HG02973 (cell line): ENCODE measurements around the gene FKBP5.
"Not testable (repeated sequence)": the region's sequence is repeated elsewhere in the genome, so short reads cannot be mapped to it uniquely, and the experiment has no call there.

Experiments used
- ATAC-seq: cut with Tn5 transposase; IDR thresholded peaks from one replicate; pipeline ENCODE4 v1.9.1; 2021; ENCODE audit warnings: moderate library complexity; ENCODE audit not compliant: unreplicated experiment

FKBP5 gene

DNA sequence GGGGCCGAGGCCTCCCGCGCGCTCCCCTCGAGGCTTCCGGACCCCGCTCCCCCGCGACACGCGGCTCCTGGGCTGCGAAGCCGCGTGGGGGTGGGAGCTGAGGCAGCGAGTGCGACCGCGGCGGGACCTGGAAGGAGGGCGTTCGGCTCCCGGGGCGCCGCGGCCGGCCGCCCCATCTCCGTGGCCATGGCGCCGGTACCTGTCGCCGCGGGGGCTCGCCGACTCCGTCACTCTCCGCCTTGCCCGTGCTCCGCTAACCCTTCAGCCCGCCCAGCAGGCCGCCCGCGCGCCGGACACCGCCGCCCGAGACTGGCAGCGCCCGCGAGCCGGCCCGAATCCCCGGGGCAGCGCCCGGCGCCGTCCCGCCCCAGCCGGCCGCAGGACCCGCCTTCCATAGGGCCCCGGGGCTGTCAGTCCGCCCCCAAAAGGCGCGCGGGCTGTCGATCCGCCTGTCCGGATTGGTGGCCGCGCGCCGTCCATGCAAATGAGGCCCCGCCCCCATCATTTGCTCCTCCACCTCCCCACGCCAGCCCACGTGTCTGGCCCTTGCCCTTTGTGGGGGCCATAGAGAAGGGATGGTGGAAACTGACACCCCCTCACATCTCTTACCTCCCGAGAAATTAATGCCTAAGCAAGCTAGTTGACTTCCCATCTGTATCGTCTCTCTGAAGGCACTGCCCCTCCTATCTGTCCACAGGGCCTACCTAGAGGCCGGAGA lies at the start of gene FKBP5:
TSS of gene FKBP5 (minus strand) at position 311 of the 718 bp plus-strand sequence. CDS start 46,091 bp downstream, outside the sequence.
- ATAC-seq, result peak; percentile 78

DNA sequence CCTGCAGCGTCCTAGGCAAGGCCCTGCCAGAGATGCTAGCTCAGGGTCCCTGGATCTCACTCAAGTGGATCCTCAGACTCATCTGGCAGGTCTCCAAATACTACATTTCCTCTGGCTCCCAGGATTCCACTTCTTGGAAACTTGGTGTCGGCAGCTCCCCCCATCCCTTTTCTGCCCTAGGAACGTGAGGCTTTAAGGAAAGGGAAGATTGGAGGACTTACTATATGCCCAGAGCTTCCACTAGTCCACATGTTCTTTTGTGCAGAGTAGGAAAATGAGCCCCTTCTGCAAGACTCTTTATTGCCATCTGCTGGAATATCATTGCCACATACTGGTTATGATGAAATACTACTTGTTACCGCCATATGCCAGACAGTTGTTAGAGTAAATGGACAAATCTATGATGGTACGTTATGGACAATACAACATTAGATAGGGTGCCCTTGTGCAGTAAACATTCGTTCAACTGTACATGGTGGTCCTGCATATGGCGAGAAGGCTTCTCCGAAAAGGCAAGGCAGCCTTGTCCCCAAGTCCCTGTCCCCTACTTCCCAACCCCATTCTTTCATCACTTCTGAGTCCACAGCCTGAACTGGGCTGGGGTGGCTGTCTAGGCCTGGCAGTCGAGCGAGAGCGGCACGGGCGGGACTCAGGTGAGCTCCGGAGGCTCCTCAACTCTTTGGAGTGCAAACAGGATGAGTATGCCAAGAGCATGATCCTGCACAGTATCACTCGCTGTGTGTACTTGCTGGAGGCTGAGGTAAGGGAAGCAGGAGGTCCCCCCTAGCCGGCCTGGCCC lies 48.9 kb upstream of the FKBP5 start:
- ATAC-seq, result peak; percentile 55

DNA sequence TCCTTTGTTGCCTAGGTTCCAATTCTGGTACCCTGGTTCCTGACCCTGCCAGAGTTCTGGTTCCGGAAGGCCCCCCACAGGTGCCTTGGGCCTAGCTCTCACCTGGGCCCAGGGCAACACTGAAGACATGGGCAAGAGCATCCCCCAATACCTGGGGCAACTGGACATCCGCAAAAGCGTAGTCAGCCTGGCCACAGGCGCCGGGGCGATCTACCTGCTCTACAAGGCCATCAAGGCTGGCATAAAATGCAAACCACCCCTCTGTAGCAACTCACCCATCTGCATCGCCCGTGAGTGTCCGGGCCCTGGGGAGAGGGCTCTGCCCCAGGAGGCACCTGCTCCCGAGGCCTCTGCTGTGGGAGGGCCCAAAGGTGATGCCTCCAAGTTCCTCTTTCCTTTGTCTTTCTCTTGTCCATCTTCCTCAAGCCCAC lies 48.3 kb upstream of the FKBP5 start, which contains the start of gene ARMC12:
TSS of gene ARMC12 (plus strand) at position 51 of the 431 bp plus-strand sequence. CDS start at position 128, 77 bp downstream.
- no peak for ATAC-seq

DNA sequence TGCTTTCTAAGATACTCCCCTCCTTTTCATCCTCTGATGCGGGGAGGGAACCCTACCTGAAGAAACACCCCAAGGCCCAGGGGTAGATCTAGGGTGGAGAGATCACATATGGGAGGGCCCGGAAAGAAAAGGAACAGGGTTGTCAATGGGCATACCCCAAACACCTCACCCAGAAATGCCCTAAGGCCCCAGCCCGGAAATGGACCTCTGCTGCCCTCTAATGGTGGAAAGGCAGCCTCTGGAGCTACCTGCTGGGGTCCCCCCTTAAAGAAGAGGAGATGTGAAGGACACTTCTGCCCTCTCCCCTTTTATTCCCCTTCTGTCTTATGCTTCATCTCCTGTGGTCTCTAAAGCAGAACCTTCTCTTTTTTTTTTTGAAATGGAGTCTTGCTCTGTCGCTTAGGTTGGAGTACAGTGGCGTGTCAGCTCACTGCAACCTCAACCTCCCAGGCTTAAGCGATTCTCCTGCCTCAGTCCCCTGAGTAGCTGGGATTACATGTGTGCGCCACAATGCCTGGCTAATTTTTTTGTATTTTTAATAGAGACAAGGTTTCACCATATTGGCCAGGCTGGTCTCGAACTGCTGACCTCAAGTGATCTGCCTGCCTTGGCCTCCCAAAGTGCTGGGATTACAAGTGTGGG lies 47.7 kb upstream of the FKBP5 start:
- no peak for ATAC-seq

DNA sequence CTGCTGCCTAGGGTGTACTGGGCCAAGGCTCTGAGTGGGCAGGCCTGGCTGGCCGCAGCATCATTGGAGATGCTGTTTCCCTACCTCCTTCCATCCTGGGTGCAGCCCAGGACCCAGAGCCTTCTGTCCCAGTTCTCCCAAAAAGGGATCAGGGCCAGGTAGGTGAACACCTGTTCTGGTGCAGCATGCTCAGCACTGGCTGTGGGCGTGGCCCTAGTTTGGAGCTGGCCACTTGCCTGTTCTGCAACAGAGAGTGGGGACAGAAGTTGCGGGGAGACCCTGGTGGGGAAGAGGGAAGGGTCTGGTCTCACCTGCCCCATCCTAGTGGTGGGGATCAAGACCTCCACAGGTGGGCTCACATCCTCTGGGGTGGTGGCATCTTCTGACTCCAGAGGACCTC lies 46.7 kb upstream of the FKBP5 start:
- no peak for ATAC-seq

DNA sequence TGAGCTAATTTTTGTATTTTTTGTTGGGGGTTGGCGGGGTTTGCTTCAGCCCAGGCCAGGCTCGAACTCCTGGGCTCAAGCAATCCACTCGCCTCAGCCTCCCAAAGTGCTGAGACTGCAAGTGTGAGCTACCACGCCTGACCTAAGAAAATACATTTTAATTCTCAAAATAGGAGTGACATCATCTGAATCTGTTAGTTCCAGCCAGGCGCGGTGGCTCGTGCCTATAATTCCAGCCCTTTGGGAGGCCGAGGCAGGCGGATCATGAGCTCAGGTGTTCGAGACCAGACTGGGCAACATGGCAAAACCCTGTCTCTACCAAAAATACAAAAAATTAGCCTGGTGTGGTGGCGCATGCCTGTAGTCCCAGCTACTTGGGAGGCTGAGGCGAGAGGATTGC lies 45.6 kb upstream of the FKBP5 start:
- ATAC-seq, result not testable (repeated sequence)

DNA sequence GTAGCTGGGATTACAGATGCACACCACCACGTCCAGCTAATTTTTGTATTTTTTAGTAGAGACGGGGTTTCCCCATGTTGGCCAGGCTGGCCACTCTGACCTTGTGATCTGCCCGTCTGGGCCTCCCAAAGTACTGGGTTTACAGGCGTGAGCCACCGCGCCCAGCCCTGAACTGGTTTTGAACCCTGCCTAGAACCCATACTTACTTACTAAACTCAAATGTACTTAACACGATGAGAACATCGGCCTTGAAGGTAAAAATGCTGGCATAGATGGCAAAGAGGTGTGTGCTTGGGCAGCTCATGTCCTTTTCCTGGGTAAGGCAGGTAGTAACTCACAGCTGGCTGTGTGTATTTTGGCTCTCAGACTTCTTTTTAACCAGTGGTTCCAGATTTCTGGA lies 44.9 kb upstream of the FKBP5 start:
- ATAC-seq, result no peak

DNA sequence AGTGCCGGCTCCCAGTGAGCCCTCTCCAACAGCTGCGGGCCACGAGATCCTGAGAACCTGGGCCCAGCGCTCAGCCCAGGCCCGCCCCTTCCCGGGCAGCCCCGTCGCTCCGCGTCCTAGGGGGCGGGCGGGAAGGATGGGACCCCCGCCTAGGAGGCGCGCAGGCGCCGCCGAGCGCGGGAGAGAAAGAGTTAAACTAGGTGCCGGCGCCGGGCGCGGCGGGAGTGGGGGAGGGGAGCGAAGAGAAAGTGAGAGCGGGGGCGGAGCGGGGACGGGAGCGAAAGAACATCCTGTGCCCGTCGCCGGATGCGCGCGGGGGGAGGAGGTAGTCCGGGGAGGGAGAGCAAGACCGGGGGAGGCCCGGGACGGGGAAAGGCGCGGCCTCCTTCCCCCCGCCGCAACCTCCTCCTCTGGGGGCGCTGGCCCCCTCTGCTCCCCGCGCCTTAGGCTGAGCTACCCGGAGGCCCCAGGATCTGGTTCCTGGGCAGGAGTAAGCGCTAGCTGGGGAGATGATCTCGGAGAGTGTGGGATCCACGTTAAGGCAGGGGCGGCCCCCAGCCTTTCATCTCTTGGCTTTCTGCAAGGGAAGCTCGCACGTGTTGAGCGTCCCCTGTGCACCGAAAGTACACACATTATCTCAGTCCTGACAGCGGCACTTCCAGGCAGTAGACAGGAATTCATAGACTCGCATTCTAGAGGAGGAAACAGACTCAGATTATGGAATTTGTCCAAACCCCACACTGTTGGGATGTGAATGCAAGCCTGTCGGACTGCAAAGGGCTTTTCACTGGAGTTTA lies 43.2 kb upstream of the FKBP5 start:
- ATAC-seq, result peak; percentile 44

DNA sequence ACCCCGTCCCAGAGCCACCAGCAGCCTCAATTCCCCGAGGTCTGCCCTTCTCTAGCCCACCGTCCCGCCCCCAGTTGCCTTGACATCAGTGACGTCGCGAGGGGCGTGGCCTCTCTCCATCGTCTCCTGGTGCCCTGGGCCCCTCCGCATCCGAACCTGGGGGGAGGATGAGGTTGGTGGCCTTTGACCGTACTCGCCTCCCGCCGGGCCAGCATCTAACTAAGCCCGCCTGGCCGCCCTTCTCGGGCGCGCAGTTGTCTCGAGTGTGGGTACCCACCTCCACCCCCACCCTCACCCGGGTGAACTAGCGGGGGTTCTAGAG lies 42.7 kb upstream of the FKBP5 start:
- peak; percentile 45 for ATAC-seq

DNA sequence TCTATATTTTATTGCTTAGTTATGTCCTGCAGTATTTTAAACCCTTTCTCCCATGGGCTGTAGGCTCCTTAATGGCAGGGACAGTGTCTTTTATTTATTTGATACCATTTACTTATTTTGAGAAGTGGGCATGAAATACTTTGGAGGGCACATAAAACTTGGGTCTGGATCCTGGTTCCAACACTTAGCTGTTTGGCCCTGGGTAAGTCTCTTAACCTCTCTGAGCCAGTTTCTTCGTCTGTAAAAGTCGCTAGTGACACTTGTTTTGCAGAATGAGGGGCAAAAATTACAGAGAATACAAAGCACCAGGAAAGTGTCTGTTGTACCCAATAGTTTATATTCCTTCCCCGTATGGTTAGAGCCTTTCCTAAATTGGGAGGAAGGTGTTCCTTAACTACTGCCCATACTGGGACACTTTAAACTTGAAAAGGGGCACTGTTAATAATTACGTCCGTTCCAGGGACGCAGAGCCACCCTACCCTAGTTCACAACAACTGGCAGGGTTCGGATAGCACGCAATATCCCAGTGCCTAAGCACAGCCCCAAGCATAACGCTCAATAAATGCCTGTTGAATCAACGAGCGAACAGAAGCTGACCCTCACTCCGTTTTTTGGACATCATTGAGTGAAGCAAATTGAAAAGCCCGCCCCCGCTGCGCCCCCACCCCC lies 42.2 kb upstream of the FKBP5 start:
- no peak for ATAC-seq

DNA sequence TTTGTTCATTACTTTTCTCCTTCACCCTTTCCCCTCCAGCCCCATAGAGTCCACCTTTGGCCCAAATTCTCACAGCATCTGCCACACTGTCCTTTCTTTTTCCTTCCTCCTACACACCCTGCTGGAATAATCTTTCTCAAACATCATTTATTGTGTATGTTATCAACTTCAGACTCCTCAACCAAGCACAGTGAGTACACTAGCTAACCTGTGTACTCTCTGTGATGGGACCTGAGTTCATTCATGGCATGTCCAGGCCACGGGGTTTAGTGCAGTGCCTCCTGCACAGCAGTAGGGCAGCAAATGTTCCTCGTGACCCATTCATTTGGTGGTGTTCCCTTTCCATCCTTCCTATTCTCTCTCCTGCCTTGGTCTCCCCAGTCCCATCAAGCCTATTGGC lies 41.0 kb upstream of the FKBP5 start:
- ATAC-seq, result no peak

DNA sequence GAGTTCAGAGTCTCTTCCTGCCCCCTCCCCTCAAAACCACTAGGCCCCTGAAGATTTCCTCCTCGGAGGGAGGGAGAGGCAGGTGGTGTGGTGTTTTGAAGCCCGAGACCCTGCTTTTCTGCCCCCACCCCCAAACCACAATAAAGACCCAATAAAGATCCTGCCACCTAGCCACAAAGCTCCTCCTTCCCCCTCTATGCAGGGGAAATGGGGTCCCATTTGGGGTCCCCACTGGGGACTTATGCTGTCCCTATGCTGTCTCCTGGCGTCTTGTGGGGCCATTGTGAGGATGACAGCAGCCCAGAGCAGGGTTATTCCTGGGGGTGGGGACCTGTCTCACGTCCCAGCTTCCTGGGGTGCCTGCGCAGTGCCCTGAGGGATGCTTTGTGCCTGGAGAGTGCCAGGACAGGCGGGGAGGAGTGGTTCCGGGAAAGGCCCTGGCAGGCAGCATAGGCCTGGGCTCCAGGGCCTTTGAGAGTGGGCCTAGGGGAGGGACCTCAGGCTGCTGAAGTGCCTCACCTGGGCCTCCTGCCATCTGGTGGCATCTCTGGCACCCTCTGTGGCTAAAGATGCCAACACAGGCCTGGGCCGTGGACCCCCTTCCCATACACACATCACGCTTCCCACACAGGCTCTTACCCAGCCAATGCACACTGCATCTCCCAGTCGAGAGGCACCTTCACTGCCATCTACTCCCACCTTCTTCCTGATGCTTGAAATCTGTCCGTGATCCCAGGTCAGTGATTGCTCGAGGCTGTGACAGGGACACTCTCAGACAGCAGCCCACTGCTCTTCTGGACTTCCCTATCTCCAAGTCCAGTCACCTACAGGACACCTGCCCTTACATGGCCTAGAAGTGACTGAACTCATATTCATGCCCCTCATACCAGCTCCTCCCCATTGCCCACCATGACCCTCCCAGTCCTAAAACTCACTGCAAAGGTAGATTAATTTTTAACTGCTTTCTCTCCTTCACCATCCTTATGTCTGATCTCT lies 40.3 kb upstream of the FKBP5 start:
- ATAC-seq, result no peak

DNA sequence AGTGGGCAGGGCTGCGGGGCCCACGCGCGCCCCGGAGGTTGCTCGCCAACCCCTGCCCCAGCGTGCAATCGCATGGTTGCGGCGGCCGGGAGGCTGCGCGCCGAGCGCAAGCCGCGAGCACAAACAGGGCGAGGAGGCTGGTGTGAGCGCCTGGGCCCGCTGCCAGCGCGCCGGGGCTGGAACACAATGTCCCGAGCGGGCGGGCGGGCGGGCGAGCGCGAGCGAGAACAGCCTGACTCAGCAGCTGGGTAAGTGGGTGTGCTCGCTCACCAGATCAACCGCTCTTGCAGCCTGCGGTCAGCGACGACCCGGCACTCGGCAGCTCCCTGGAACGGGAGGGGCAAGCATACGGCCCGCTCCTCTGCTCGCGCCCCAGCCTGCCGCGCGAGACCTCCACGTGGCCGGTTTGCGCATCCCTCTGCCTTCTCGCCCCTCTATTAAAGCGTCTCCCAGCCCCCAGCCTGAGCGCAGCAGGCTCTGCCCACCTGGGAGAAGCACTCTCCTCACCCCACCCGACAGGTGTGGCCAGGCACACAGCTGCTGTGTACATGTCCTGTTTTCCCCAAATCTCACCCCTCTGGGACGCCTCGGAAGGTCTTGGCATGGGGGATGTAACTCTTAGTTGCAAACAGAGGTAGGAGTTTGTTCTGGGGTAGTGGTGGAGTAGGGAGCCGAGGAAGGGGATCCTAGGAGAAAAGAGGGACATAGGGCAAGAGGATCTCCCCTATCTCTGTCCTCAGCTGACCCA lies 39.4 kb upstream of the FKBP5 start:
- ATAC-seq, result peak; percentile 37

DNA sequence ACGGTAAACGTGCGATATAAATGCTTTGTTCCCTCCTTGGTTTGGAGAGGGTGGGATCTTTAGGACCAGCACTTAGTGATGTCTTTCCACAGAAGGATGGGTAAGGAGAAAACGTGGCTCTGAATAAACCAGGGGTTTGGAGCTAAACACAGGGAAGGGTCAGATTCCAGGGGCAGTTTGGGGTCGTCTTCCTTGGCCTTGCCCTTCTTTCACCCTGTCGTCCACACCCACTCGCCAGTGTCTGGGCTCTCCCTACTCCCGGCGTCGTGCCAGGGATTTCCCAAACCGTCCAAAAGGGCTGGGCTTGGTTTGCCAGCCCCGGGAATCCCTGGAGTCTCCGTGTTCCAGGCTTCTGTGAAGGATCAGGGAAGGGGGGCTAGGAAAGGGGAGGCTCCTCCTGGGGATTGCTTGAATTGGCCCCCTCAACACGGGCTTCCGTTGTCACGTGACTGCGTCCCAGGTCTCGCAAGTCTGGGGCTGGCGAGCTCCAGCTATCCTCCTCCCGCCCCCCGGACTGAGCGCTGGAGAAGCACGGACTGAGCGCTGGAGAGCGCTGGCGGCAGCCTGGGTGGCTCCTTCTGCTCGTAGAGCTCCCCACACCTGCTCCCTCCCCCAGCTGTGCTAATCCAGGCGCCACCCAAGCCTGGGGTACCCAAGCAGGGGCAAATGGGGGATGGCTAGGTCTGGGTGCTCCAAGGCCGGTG lies 38.7 kb upstream of the FKBP5 start:
- ATAC-seq, result no peak

DNA sequence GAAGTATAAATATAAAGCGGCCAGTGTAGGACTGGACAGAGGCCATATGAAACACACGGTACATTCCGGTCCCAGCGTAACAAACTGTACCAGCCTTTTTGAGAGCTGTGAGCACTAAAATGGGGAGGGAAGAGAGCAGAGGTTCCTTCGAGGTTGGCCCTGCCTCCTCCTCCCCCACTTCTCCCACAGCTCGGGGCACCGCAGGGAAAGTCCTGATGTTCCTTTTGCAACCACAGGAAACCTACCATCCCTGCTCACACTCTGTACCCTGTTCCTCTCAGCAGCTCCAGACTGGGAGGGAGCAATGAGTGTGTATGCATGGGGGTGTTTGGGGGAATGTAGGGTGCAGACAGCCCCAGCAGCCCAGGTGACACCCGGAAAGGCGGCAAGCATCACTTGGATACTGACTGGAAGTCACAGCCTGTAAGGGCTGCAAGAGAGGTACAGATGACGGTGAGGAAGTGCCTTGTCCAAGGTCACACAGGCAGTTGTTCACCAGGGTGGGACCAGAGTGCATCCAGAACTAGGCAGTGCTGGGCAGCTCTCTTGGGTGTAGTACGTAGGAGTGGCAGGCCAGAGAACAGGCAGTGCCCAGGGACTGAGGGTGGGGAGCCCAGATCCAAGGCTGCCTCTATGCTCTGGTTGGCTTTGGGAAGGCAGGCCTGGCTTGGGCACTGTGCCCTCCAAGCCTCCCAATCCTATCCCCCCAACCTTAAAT lies 37.2 kb upstream of the FKBP5 start:
- ATAC-seq, result no peak

DNA sequence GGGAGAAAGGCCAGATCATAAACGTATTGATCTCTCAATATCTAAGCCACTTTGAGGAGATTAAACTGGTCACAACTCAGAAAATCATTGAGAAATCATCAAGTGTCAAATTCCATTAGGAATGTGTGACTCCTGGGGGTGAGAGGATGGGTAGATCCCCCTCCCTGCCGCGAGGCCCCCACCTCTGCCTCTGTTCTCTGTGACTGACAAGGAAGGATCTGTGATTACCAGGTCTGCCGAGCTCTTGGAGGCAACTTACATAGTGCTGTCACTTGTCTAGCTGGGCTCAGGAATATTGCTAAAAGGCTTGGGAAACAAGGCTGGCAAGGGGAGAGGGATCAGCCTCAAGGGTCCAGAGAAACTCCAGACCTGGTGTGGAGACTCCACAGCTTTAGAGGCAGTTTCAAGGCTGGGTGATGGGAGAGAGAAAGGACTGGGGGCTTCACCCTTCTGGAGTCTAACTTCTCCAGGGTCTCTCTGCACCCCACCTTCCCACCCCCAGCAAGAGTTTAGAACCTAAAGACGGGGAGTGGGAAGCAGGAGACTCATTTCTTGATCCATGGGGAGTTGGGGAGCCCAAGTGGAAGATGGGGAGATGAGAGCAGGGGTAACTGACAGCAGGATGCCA lies 36.5 kb upstream of the FKBP5 start:
- no peak for ATAC-seq

DNA sequence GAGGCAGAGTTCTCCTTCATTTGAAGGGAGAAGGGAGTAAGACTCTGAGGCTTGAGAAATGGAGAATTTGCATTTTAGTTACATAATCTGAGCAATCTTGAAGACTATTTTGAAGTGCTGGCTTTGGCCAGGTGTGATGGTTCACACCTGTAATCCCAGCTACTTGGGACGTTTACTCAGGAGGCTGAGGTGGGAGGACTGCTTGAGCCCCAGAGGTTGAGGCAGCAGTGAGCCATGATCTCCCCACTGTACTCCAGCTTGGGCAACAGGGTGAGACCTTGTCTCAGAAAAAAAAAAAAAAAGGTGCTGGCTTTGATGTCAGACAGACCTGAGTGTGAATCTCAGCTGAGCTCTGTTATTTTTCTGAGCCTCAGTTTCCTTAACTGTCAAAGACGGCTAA lies 35.8 kb upstream of the FKBP5 start:
- no peak for ATAC-seq
